ENCODE data around the gene NBAS.

NBAS gene

GRCh38 chr2:15359716-15360531 is 201.2 kb downstream of the NBAS start:
- TF ChIP-seq CTCF (conservative IDR thresholded peaks at IDR 0.05; ENCODE audit: control insufficient read depth, insufficient read depth, low read depth, low read length), result no peak
- DNase-seq (ENCODE audit: low read depth), result peak; percentile 82

GRCh38 chr2:15357922-15358321 is 203.2 kb downstream of the NBAS start:
- H3K4me3 ChIP-seq (ENCODE audit: control insufficient read depth, low read depth, low read length), result no peak overlapping the region
- DNase-seq (ENCODE audit: low read depth), result no peak
- TF ChIP-seq CTCF (conservative IDR thresholded peaks at IDR 0.05; ENCODE audit: control insufficient read depth, insufficient read depth, low read depth, low read length), result no peak

More at GRCh38 chr2:15359716-15360531, 201.2 kb downstream of the NBAS start:
- H3K4me3 ChIP-seq (ENCODE audit: control insufficient read depth, low read depth, low read length), result no peak overlapping the region

- TF ChIP-seq CTCF (conservative IDR thresholded peaks at IDR 0.05; ENCODE audit: control insufficient read depth, insufficient read depth, low read depth, low read length), result no peak
- no peak for DNase-seq (ENCODE audit: low read depth)
Measured at GRCh38 chr2:15357186-15357585, 203.9 kb downstream of the NBAS start.

GRCh38 chr2:15355386-15355785 is 205.7 kb downstream of the NBAS start:
- TF ChIP-seq CTCF (conservative IDR thresholded peaks at IDR 0.05; ENCODE audit: control insufficient read depth, insufficient read depth, low read depth, low read length), result no peak
- no peak overlapping the region for H3K4me3 ChIP-seq (ENCODE audit: control insufficient read depth, low read depth, low read length)
- no peak for DNase-seq (ENCODE audit: low read depth)

More at GRCh38 chr2:15357186-15357585, 203.9 kb downstream of the NBAS start:
- H3K4me3 ChIP-seq (ENCODE audit: control insufficient read depth, low read depth, low read length), result no peak overlapping the region

- H3K4me3 ChIP-seq (ENCODE audit: control insufficient read depth, low read depth, low read length), result no peak overlapping the region
- TF ChIP-seq CTCF (conservative IDR thresholded peaks at IDR 0.05; ENCODE audit: control insufficient read depth, insufficient read depth, low read depth, low read length), result no peak
- peak; percentile 7 for DNase-seq (ENCODE audit: low read depth)
Measured at GRCh38 chr2:15354596-15355366, 206.4 kb downstream of the NBAS start.

- TF ChIP-seq CTCF (conservative IDR thresholded peaks at IDR 0.05; ENCODE audit: control insufficient read depth, insufficient read depth, low read depth, low read length), result no peak
- H3K4me3 ChIP-seq (ENCODE audit: control insufficient read depth, low read depth, low read length), result no peak overlapping the region
- DNase-seq (ENCODE audit: low read depth), result no peak
Measured at GRCh38 chr2:15352363-15352762, 208.8 kb downstream of the NBAS start.
